Mucosa of gallbladder (tissue), 1 donor: ENCODE data around the gene TAF1B. TPM values are rescaled to one million over a fixed set of nuclear protein-coding genes. Genes with fewer than 3 reads are reported as not detected.

Source experiments
- DNase-seq: peaks from one replicate; pipeline ENCODE4 v3.0.0-alpha.2; 2020; ENCODE audit warnings: low spot score
- total RNA-seq: library from RNA; stranded (reverse); gene quantifications from one replicate; pipeline ENCODE4 v1.2.1, GENCODE V29; 2021
- donor health status: DM: no; HTN: no; CAD: no.

TAF1B gene
- total RNA-seq: 14.8 TPM

DNA sequence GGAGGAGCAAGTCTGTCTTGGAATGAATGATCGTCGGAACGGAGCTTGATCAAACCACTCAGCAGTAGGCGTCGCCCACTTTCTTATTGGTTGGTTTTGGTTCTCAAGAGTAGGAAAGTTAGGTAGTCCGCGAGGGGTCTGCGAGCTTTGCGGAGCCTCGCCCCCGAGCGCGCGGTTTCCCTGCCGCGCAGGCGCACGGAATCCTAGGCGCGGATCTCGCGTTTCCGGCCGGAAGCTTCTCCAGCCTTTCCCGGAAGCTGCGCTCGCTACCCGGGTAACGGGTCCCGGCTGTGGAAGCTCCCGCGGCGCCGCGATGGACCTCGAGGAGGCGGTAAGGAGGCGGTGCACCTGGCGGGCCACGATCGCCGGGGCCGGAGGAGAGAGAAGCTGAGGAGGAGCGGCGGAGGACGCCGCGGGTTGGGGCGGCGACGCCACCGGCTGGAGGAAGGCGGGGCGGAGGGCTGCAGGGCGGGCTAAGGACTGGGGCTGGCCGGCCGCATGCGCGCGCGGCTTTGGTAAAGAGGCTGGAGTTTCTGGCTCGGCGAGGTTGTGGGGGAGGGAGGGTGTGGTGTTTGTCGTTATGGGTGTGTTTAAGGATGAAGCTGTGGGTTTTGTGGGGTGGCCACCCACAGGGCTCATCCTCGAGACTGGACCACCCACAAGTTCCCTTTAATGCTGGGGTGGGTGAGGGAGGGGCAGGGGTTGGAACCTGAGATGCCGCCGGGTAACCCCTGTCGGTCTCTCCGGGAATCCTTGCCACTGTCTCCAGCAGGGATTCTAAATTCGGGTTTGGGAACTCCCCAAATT is at the start of gene TAF1B:
TAF1B (plus strand) TSS at position 246 of the 807 bp plus-strand sequence; CDS start at position 314, 68 bp downstream.
- peak; percentile 79 for DNase-seq

DNA sequence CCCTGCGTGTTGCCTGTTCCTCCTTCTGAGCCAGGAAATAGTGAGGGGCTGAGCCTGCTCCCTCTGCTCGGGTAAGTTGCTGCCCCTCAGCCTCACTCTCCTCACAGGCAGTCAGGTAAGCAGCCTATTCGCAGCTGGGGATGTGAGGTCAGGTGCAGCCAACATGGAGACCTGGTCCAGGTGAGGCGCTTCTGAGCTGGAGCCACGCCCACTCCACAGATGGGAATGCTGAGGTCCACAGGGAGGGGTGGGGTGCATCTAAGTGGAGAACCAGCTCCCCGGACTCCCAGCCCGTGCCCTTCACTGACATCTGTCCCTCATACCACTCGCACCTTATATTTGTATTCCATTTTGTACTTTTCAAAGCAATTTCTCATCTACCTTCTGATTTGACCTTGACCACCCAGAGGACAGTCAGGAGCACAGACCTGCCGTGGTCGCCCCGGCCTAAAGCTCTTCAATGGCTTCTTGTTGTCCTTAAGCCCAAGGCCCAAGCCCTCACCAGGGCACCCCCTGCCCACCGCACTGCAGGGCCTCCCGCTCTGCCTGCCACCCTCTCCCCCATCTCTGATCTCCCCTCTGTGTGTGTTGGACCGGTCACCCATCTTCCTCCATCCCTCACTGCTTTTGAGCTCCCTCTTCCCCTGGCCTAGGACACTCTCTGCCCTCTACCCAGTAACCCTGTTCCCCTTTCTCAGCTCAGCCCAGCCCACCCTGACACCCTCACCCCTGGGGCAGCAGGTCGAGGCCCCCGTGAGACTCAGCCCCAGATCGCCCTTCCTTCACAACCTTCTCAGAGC is 49.2 kb upstream of the TAF1B start:
- DNase-seq: no peak

DNA sequence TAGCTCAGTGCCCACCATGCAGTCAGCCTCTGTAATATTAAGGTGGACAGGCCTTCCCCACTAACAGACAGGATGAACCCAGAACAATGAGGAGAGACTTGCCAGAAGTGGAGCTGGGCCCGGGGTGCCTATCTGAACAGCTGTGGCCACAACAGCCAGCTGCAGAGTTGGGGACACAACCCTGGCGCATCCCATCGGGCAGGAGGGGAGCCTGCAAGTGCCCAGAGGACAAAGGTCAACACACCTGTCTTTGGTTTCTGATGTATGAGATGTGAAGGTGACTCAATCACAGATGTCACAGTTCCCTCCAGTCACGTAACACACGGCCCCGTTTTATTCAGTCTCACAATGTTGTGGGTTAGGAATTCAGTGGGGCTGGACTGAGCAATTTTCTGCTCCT is 48.2 kb upstream of the TAF1B start:
- no peak for DNase-seq

DNA sequence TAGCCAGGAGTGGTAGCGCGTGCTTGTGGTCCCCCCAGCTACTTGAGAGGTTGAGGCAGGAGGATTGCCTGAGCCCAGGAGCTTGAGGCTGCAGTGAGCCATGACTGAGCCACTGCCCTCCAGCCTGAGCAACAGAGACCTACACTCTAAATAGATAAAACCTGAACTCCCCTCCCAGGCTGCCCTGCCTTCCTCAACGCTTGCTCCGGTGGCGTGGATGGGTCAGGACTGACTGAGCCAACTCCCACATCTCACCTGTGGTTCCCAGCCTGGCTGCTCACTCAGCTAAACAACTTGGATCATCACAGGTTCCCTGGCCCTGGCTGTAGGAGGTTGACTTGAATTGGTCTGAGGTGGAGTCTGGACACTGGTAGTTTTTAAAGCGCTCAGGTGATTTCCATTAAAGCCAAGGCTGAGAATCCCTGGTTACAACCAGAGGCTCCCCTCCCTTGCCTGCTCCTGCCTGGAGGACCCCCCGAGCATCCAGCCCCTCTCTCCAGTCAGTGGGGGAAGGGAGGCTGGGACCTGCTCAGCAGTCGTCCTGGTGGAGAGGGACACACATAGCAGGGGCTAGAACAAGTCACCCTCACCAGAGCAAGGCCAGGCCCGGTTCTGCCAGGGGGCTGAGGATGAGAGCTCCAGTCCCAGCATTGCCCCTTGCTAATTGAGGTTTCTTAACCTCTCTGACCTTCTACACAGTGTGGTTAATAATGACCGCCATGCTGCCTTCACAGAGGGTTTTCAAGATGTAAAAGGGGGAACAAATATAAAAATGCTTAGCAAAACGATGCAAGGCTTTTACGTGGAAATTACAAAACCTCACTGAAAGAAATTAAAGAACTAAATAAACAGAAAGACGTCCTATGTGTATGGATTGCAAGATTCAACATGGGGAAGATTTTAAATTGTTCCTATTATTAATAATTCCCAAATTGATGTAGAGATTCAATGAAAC is 46.9 kb upstream of the TAF1B start:
- DNase-seq: no peak

DNA sequence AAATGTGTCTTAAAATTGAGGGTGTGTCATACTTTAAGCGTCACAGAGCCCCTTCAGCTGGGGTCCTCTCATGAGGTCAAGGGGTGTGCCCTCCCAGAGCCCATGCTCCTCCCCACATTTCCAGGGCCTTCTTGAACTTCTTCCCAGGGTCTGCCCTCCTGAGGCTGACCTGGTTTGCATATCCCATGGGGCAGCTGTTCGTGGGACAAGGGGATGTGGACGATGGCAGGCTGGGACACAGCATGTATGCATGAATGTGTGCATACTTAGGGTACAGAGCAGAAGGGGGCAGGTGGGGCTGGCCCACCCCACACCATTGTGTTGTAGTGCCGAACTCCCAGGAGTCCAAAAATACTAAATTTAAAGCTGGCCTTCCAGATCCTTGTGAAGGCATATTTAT is 46.2 kb upstream of the TAF1B start:
- DNase-seq: no peak

DNA sequence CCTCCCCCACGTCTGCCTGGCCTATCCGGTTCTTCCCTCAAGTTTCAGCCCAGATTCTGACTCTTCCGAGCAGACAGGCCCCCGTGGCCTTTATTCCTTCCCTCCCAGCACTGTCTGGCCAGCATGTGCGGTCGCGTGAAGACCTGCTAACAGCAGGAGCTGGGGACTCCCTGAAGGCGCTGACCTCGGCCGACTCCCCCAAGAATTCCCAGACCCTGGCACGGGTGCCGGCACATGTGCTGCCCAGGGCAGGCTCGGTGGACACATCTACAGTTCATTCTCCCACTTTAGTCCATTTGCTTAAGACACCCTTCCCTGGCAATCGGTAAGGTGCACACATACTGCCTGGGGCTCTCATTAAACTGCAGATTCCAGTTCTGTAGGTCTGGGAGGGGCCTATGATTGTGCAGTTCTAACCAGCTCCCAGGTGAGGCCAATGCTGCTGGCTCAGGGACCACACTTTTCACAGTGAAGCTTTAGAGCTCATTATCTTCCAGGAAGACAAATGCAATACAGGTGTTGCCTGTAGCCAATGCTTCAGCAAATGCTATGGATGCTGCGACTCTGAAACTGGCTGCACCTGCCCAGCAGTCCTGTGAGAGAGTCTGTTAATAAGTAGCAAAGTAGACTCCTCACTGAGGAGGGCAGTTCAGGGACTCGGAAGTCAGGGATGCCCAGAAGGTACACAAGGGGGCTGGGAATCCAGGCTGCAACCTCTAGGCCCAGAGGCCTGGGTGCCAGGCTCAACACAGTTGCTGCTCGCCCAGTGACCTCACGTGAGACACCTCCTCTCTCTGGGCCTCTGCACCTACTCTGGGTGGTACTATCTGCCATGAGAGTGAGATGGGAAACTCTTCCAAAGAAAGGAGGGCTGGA is 45.4 kb upstream of the TAF1B start:
- peak; percentile 70 for DNase-seq

DNA sequence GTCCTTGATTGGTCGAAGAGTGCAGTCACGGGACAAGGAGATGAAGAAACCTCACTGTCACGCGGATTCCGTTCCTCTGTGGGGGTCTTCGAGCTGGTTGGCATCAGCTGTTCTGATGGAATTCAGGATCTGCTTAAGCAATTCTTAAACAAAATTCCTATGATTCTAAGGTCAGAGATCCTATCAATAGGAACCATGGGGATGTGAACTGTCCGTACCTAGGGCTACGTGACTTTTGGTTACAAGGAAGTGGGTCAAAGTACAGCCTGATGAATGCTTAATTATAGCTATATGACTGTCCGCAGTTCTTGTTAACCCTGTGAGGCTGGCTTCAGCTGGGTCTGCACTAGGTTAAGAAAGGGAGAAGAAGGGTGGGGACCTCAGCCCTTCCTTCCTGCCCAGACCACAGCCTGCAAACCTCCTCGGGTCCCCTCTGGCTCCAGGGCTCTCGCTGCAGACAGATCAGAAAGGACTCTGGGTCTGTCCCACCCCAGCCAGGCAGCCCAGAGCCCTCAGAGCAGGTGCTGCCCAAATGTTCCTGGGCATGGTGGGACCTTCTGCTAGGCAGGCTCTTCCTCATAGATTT is 44.2 kb upstream of the TAF1B start:
- peak; percentile 51 for DNase-seq

DNA sequence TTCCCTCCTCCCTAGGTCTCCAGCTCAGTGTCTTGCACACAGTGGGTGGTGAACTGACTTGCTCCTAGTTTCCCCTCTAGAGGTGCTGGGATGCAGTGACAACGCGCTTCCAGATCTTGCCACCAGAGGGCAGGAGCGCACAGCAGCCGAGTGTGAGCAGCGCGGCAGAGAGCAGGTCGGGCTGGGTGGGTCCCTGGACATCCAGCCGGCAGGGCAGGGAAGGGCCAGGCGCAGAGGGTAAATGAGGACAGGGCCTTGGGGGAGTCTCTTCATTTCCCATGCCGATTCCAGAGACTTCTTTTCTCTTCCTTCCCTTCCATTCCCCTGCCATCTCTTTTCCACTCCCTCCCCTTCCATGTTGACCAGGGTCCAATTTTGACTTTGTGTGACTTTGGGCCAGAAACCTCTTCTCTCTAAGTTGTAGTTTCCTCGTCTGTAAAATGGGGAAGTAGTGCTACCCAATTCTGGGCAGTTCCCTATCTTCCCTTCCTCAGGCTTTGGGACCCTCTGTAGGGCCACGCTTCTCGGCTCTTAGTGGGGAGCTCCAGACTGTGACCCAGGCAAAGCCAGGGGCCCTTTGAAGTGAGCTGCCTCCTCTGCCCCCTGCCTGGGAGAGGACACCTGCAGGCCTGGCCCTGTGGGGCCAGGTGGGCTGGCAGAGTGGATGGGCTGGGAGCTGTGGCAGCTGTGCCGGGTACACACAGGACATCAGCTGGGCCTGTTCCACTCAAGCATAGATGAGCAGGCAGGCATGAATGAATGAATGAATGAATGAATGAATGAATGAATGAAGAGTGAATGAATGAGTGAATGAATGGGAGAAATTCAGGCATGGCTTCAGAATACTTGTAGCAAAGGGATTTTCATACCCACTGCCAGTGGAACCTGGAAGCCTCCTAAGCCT is 43.3 kb upstream of the TAF1B start:
- peak; percentile 92 for DNase-seq

DNA sequence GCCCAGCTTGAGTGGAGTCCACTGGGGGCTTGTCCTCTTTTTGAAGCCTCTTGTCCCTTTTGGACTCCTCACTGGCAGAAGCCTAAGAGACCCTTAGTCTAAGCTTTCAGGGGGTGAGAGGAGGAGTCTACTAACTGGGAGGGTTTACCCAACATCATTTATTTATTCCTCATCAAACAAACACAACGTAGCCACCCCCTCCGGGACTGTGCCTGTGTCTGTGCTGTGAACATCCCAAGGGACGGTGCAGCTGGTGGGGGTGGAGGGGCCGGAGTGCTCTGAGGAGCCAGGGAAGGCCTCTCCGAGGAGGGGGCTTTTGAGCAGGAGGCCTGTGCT is 42.7 kb upstream of the TAF1B start:
- DNase-seq: no peak

DNA sequence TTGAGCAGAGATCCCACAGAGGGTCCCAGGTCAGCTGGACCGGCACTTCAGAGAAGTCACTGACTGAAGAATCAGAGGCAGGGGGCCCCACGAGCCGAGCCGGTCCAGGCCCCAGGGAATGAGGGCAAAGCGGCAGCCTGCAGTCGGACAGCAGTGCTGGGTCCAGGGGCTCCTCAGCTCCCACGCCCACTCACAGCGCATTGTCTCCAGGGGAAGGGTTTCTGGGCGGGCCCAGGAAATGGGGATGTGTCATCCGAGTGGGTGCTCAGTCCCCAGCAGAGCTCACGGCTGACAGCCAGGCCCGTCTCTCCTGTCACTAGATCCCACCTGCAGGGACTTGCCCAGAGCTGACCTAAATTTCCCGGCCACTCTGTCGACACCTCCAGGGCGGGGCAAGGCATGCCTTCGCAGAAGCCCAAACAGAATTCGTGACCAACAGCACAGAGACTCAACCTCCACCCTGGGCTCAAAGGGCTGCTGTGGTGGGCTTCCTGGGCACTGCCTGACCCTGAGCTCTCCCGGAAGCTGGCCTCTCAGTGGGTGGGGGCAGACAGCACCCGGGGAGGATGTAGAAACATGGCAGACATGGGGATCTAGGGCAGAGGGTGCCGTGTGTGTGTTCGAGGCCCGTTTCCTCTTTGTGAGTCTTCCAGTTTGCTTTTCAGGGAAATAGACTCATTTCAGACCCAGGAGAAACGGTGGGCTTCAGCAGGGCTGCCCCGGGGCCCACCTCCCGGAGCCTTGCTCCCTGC is 42.1 kb upstream of the TAF1B start:
- no peak for DNase-seq

DNA sequence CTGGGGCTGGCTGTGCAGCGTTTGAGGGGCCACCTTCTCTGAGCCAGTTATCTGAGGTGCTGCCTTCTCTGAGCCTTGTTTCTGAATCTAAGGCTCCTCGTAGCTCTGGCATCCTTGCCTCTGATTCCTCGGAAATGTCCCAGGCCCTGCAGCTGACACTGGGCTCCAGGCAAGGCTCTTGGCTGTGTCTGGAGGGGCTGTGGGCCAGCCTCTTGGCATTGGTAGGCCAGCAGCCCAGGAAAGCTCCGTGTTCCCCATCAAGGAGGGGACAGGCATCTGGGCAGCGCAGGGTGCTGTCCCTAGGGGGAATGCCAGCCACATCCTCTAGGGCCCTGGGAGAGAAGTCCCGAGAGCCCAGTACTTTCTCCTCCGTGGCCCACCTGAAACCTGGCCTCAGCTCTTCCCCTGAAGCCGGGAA is 40.7 kb upstream of the TAF1B start:
- no peak for DNase-seq

DNA sequence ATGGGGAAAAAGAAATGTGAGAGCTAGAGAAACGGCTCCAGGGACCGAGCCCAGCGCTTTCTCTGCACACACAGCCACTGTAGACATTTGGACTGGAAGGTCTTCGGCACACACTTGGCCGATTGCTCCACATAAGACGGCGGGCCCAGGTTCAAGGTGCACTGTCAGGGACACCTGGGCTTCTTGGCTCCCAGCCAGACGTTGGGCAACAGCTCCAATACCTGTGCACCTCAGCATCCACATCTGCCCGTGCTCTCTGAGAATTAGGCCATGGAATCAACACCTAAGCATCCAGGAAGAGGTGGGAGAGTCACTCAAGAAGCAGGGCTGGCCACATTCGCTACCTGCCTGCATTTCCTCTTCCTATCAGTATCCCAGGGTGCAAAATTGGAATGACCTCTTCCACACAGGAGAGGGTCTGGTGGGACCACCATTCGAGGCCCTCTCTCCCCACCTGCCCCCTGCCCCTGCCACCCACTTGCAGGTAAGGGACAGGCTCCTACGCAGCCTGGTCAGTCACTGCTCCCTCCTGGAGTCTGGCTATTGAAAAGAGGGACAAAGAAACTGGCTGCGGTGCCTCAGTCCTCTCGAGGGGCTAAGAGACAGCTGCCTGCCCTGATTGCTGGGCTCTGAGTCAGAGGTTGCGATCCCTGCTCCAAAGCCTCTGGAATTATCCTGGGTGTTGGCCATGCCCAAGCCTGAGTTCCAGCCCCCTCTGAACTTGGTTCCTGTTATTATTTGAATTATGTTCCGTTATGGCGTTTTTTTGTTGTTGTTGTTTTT is 40.1 kb upstream of the TAF1B start:
- DNase-seq: peak; percentile 58

DNA sequence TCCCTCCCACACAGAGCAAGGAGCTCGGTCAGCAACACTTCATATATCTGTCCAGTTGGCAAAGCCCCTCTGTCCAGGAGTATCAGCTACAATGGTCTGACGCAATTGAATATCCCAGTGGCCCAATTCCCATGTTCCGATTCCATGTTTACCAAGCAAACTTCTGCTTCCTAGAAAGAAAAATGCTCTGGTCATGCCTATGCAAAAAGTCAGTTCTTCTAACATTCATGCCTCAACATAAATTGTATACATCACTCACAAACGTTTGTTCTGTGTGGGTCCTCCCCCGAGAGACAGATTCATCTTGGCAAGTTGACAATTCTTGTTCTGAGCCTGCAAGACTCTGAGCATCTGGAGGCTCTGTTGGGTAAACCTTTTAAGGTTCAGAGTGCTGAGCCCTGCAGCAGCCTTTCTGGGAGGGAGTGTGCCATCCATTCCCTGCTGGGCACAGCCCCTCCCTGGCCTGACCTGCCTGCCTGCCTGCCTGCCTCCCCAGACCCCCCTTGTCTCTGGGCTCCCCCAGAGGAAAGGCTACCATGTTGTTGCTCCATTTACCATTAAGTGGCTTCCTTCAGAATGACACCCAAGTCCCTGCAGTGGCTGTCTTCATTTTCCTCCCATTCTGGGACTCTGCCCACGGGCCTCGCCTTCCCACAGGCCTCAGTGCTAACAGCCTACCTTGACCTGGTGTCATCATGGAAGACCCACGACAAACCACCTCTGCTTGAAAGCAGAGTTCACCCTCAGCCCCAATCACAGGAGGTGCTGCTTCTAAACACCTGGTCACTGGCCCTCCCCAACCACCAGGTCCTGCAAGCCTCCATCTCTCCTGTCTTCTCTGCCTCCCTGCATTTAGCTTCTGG is 37.6 kb upstream of the TAF1B start:
- no peak for DNase-seq

DNA sequence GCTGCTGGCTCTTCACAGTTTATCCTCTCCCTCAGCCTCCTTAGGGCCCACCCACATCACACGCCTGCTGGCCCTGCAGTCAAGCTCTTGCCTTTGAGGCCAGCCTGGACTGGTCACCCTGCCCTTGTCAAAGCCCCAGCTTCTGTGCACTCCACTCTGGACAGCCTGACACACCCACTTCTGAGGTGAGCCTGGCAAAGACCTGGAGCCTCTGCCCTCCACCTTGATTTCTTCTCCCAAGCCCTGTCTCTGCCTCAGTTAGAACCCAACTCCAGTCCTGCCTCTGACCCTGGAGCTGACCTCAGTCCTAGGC is 37.0 kb upstream of the TAF1B start:
- DNase-seq: no peak

DNA sequence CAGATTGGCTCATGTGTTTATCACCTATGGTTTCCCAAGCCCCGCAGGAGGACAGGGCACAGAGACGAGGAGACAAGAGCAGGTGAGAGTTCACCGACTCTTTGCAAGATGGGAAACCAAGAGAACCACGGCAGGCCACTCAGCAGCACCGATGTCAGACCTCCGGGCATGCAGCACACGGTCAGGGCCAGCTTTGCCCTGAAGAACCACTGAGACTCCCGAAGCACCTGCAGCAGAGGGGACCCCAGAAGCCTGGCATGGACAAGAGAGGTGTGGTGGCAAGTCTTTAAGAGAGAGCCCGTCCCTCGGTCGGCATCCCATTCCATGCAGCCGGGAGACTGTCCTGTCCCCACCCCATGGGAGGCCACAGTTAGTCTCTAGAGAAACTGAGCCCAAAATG is 36.6 kb upstream of the TAF1B start:
- DNase-seq: no peak

DNA sequence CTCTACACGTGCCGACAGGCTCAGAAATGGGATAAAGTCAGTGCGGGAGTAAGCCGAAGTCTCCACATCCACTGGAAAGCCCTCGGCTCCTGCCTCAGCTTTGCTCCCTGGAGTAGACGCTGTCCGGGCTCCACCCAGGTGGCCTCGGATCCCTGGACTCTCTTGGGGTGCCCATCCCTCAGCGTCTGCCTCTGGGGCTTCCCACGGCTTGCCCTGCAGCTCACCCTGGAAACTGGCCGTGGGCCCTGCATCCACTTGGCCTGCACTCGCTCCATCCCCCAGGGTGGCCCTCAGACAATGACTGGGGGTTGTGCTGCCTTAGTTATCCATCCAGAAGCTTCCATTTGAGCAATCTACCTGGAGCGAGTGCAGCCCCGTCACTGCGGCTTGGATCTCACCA is 36.2 kb upstream of the TAF1B start:
- DNase-seq: no peak
